Measurements from ENCODE around the gene SLC22A16. TPM values are rescaled to one million over a fixed set of nuclear protein-coding genes. Genes with fewer than 3 reads are reported as not detected.
"Not testable (repeated sequence)": the region's sequence is repeated elsewhere in the genome, so short reads cannot be mapped to it uniquely, and the experiment has no call there.

Gene SLC22A16
- total RNA-seq, 1 donor from 2014 or later = not detected

- no peak overlapping the region for H3K4me3 ChIP-seq
- intact Hi-C loops (cut with DNase I) = no loop called here
- H3K36me3 ChIP-seq = no peaks in the 10 kb centered on the region
- no peaks in the 10 kb centered on the region for H3K27me3 ChIP-seq
- no peaks in the 10 kb centered on the region for H3K4me1 ChIP-seq
- no peak for DNase-seq (ENCODE audit: low spot score in 2 of 2)
- no peak for TF ChIP-seq CTCF (IDR thresholded peaks at IDR 0.05)
- no peaks in the 10 kb centered on the region for H3K9me3 ChIP-seq
- H3K27ac ChIP-seq = no peak overlapping the region
These were observed 12.3 kb upstream of the SLC22A16 start for GRCh38 chr6:110488606-110489190.

GRCh38 chr6:110487968-110488381 lies 11.6 kb upstream of the SLC22A16 start:
- H3K27me3 ChIP-seq; H3K4me3 ChIP-seq; DNase-seq (ENCODE audit: low spot score in 2 of 2); H3K36me3 ChIP-seq; H3K27ac ChIP-seq; intact Hi-C loops (cut with DNase I); H3K9me3 ChIP-seq; H3K4me1 ChIP-seq: not testable (repeated sequence)

- intact Hi-C loops (cut with DNase I) = no loop called here
- no peak overlapping the region for H3K4me3 ChIP-seq
- H3K4me1 ChIP-seq = no peaks in the 10 kb centered on the region
- no peaks in the 10 kb centered on the region for H3K9me3 ChIP-seq
- DNase-seq (ENCODE audit: low spot score in 2 of 2) = no peak
- TF ChIP-seq CTCF (IDR thresholded peaks at IDR 0.05) = no peak
- no peaks in the 10 kb centered on the region for H3K36me3 ChIP-seq
- H3K27ac ChIP-seq = no peak overlapping the region
- H3K27me3 ChIP-seq = no peaks in the 10 kb centered on the region
These were observed 10.3 kb upstream of the SLC22A16 start for GRCh38 chr6:110486756-110487155.

DNA sequence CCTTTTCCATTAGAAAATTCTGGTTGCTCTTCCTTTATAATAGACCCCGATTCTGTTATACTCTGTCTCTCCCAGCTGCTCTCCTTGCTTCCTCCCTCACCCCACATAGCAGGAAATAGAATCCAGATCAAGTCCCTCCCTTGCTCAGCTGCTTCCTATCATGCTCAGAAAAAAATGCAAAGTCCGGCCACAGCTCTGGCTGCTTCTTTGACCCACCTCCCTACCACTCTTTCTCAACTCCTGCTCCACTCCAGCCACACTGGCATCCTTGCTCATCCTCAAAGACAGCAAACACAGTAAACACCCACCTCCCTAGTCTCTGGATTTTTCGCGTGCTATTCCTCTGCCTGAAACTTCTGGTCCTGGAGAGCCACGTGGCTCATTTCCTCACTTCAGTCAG lies 9.1 kb upstream of the SLC22A16 start:
- no peak overlapping the region for H3K27ac ChIP-seq
- intact Hi-C loops (cut with DNase I) = no loop called here
- H3K9me3 ChIP-seq = no peaks in the 10 kb centered on the region
- DNase-seq (ENCODE audit: low spot score in 2 of 2) = no peak
- no peak overlapping the region for H3K4me3 ChIP-seq
- no peaks in the 10 kb centered on the region for H3K27me3 ChIP-seq
- H3K36me3 ChIP-seq = no peaks in the 10 kb centered on the region
- TF ChIP-seq CTCF (IDR thresholded peaks at IDR 0.05) = no peak
- H3K4me1 ChIP-seq = no peaks in the 10 kb centered on the region

- Histone ChIP-seq H3K27ac (no peak overlapping the region), H3K4me3 (no peak overlapping the region), H3K36me3 (no peaks in the 10 kb centered on the region), H3K27me3 (no peaks in the 10 kb centered on the region), H3K4me1 (no peaks in the 10 kb centered on the region), H3K9me3 (no peaks in the 10 kb centered on the region)
- no peak for DNase-seq (ENCODE audit: low spot score in 2 of 2)
- no peak for TF ChIP-seq CTCF (IDR thresholded peaks at IDR 0.05)
- intact Hi-C loops (cut with DNase I) = no loop called here
These were observed 7.9 kb upstream of the SLC22A16 start for GRCh38 chr6:110484321-110484720.

DNA sequence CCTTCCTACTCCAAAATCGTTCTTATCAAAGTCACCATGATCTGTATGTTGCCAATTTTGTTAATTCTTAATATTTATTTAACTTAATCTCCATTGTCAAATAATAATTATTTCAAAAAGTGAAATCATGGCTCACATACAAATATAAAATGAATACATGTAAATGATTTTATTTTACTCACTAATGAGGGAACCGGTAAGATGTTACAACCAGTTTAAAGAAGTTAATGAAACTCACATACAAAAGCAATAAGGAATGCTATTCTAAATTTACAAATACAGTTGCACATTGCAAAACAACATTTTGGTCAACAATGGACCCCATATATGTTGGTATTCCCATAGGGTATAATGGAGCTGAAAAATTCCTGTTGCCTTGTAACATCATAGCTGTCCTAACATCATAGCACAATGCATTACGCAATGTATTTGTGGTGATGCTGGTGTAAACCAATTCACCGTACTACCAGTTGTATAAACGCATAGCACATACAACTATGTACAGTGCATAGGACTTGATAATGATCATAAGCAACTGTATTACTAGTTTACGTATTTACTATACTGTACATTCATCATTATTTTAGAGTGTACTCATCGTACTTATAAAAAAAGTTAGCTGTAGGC lies 6.5 kb upstream of the SLC22A16 start:
- Histone ChIP-seq H3K27ac (no peak overlapping the region), H3K4me3 (no peak overlapping the region), H3K4me1 (no peaks in the 10 kb centered on the region), H3K9me3 (no peaks in the 10 kb centered on the region), H3K36me3 (no peaks in the 10 kb centered on the region), H3K27me3 (no peaks in the 10 kb centered on the region)
- DNase-seq (ENCODE audit: low spot score in 2 of 2) = no peak
- intact Hi-C loops (cut with DNase I) = no loop called here
- no peak for TF ChIP-seq CTCF (IDR thresholded peaks at IDR 0.05)
